Ovary (tissue), 9 donors: ENCODE measurements around the gene CMTM4. TPM values are rescaled to one million over a fixed set of nuclear protein-coding genes. Genes with fewer than 3 reads are reported as not detected.

Experiments
- DNase-seq, 5 donors: peaks; one replicate each; pipeline ENCODE4 v3.0.0-alpha.2; 2019 to 2020
- H3K27ac ChIP-seq, 2 donors: fragments of 200-600 bp; one replicate each; pipeline versions ENCODE4 v1.5.1 to v1.8.0; 2019 to 2022
- H3K27me3 ChIP-seq: fragments of 200-600 bp; one replicate; pipeline ENCODE4 v1.8.0; 2022
- H3K36me3 ChIP-seq: fragments of 200-600 bp; sonication (generic); one replicate; pipeline ENCODE4 v1.5.1; 2019
- H3K4me1 ChIP-seq: one replicate; pipeline ENCODE4 v1.8.1; 2013; ENCODE audit warnings: mild to moderate bottlenecking, moderate library complexity; ENCODE audit not compliant: insufficient read depth
- H3K4me3 ChIP-seq: fragments of 200-600 bp; sonication (generic); one replicate; pipeline ENCODE4 v1.5.1; 2017
- H3K9me3 ChIP-seq, 2 donors: fragments of 200-600 bp in 1 of 2; sonication (generic) in 1 of 2; one replicate each; pipeline versions ENCODE4 v1.5.1 to v1.8.1; 2013 to 2019; ENCODE audit warnings: mild to moderate bottlenecking in 1 of 2, moderate library complexity in 1 of 2
- EP300 ChIP-seq: sonication (generic); formaldehyde crosslinking; IDR thresholded peaks from one replicate; pipeline ENCODE4 v1.6.1; 2017; ENCODE audit warnings: antibody characterized with exemption
- POLR2A ChIP-seq: fragments of 450-650 bp; IDR thresholded peaks from one replicate; pipeline ENCODE4 v1.6.1; 2017; ENCODE audit warnings: antibody characterized with exemption, mild to moderate bottlenecking, moderate library complexity
- WGBS, 3 donors: extraction: QIAGEN DNeasy Blood & Tissue Kit in 1 of 3; methylation state at CpG; one replicate each; pipeline versions ENCODE4 v1.1.5 to v1.1.7; 2013 to 2017; 5-methylcytosine and 5-hydroxymethylcytosine counted together
- intact Hi-C, 4 donors: fragments of 100-400 bp; cut with DNase I; formaldehyde crosslinking; loops; one replicate each; pipeline versions ENCODE4 v1.11.0 to v1.15.1; 2022 to 2023
- polyA plus RNA-seq, 2 donors: library from polyadenylated mRNA; stranded (reverse); fragments of 200-250 nt in 1 of 2; fragments of 350-450 nt in 1 of 2; fragmentation: Illumina TruSeq in 1 of 2; extraction: RNeasy Lipid Tissue Mini Kit (QIAGEN cat#74804) in 1 of 2; gene quantifications; one replicate each; pipeline ENCODE4 v1.2.3, GENCODE V29; 2013 to 2014
- total RNA-seq, 7 donors: library from RNA; depleted of rRNA in 2 of 7; stranded (reverse); fragments of >200 nt in 2 of 7; fragmentation: NEBNext Ultra II Directional in 3 of 7; extraction: Animal tissue kit (Norgen Biotek cat#: 25700) in 3 of 7; gene quantifications; one replicate each; pipeline versions ENCODE4 v1.1.0 to v1.2.4, GENCODE V29; 2016 to 2023
- TF ChIP-seq, protein P1 (sequence below), 3 donors: fragments of 450-650 bp in 2 of 3; fragments of 200-600 bp in 1 of 3; IDR thresholded peaks; one replicate each; pipeline versions ENCODE4 v1.5.1 to v1.8.0; 2016 to 2022; ENCODE audit warnings: antibody characterized with exemption in 3 of 3, mild to moderate bottlenecking in 1 of 3
- donor health status: DM: no; HTN: no; CAD: no; lungs with moderate emphysema.
- donor health status: DM: no; HTN: no; CAD: no.
- donor health status: Bipolar disorder and iron deficiency.
- donor health status: DM: yes; HTN: yes; CAD: no.
- donor health status: DM: no; HTN: no; CAD: no.
- donor health status: DM: yes; HTN: yes; CAD: no.

Gene CMTM4
- total and polyA plus RNA-seq, 9 donors, result 5.4 to 47.1 (median 13.1) TPM

DNA sequence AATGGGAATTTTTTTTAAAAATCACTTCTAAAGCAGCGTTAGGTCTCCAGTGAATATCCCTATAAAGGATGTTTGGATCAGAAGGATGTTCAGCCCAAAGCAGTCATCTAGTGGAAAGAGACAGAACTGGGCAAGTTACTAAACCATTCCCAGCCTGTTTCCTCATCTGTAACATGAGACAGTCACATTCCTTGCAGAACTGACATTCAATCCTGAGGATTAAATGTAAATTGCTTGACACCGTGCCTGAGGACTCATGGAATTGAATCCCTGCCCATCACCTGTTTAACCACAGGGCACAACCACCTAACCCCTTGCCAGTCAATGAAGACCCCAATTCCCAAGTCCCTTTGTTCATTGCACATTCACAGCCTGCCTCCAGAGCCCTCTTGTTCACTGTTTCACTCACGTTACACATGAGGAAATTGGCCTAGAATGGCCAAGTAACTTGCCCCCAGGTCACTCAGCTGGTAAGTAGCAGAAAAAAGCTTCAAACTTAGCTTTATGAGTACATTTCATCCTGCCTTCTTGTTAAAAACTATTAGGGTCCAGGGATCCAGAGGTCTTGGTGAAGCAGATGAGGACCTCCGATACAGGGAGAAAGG is 115.8 kb downstream of the CMTM4 start:
- TF ChIP-seq EP300 (no peak), POLR2A (no peak)
- TF ChIP-seq, protein P1, sequence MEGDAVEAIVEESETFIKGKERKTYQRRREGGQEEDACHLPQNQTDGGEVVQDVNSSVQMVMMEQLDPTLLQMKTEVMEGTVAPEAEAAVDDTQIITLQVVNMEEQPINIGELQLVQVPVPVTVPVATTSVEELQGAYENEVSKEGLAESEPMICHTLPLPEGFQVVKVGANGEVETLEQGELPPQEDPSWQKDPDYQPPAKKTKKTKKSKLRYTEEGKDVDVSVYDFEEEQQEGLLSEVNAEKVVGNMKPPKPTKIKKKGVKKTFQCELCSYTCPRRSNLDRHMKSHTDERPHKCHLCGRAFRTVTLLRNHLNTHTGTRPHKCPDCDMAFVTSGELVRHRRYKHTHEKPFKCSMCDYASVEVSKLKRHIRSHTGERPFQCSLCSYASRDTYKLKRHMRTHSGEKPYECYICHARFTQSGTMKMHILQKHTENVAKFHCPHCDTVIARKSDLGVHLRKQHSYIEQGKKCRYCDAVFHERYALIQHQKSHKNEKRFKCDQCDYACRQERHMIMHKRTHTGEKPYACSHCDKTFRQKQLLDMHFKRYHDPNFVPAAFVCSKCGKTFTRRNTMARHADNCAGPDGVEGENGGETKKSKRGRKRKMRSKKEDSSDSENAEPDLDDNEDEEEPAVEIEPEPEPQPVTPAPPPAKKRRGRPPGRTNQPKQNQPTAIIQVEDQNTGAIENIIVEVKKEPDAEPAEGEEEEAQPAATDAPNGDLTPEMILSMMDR (IDR thresholded peaks at IDR 0.05), result no peak
- intact Hi-C loops, result no loop called here
- H3K27ac ChIP-seq, result no peak overlapping the region

DNA sequence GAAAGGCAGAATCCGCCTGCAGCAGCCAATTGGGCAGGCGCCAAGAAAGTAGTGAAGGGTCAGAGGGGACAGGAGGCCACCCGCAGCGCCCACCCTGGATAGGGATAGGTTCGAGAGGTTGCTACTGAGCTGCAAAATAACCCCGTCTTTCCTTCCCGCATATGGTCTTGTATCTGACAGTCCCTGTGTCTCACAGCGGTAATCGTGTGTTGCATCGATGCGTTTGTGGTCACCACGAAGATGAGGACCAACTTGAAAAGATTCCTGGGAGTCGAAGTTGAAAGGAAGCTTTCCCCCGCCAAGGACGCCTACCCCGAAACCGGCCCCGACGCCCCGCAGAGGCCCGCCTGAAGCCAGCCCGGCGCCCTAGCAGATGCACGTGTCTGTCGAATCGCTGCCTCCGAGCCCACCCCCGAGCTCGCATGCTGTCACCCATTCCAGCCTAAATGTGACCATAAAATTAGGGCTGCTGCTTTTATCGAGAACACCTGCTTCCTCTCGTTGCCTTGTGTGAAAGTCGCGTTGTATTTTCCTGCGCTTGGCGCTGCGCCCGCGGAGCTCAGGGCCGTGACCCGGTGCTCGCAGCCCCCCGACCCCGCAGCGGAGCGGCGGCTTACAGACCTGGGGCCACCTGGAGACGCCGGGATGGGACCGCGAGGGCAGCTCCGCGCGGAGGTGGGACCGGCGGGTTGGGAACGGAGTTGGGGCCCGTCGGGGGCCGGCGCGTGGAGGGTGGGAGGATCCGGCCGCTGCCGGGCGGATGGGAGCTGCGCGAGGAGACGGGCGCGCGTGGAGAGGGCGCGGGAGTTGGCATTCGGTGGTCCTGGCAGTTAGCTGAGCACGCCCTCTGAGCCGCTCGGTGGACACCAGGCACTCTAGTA is 117.7 kb downstream of the CMTM4 start, which contains the start of gene CMTM2:
Gene CMTM2, plus strand, starts transcription at position 813 of the 881 bp plus-strand sequence. CDS start 145 bp downstream, outside the sequence.
- intact Hi-C loops, result no loop called here
- 8 to 13% (median 10%) methylated on average over 77 of the region's 77 CpGs for WGBS, 3 donors
- no peak within 1 kb of the TSS for H3K4me3 ChIP-seq
- no peaks in the 10 kb centered on the region for H3K27me3 ChIP-seq
- H3K9me3 ChIP-seq, result no peaks in the 10 kb centered on the region
- DNase-seq, result peak in 3 of 5 donors; percentile 31 to 48 (median 37)
- TF ChIP-seq, protein P1 (IDR thresholded peaks at IDR 0.05), result no peak
- TF ChIP-seq EP300 (no peak), POLR2A (no peak)
- H3K36me3 ChIP-seq, result no peaks in the 10 kb centered on the region
- H3K27ac ChIP-seq, result no peak within 1 kb of the TSS
- H3K4me1 ChIP-seq, result peaks cover 5% of the 10 kb centered on the region

More for the DNA sequence above, 115.8 kb downstream of the CMTM4 start:
- no peak overlapping the region for H3K4me3 ChIP-seq
- no peaks in the 10 kb centered on the region for H3K27me3 ChIP-seq
- no peaks in the 10 kb centered on the region for H3K36me3 ChIP-seq
- H3K4me1 ChIP-seq, result peaks cover 5% of the 10 kb centered on the region
- no peak for DNase-seq
- no peaks in the 10 kb centered on the region for H3K9me3 ChIP-seq
- 88 to 93% (median 90%) methylated on average over 4 of the region's 4 CpGs for WGBS, 3 donors

DNA sequence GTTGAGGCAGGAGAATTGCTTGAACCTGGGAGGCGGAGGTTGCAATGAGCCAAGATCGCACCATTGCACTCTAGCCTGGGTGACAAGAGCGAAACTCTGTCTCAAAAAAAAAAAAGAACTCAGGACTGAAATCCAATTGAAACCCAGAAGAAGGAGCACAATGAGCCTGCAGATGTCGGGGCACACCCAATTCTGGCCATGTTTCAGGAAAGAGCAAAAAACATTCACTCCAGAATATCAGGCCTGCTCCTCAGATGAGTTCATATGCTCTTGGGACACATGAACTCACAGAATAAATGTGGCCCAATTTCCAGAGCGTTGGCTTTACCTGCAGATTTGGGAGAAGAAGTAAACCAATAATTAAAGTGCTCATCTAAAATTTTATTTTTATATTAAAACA is 120.2 kb downstream of the CMTM4 start:
- no peaks in the 10 kb centered on the region for H3K36me3 ChIP-seq
- no peak overlapping the region for H3K4me3 ChIP-seq
- no peaks in the 10 kb centered on the region for H3K9me3 ChIP-seq
- WGBS, 3 donors, result 89 to 96% (median 95%) methylated on average over 5 of the region's 5 CpGs
- H3K27me3 ChIP-seq, result no peaks in the 10 kb centered on the region
- no peak for DNase-seq
- TF ChIP-seq POLR2A, result no peak
- TF ChIP-seq, protein P1 (IDR thresholded peaks at IDR 0.05), result no peak
- TF ChIP-seq EP300, result no peak
- no peak overlapping the region for H3K27ac ChIP-seq
- intact Hi-C loops, result no loop called here
- H3K4me1 ChIP-seq, result peaks cover 6% of the 10 kb centered on the region

DNA sequence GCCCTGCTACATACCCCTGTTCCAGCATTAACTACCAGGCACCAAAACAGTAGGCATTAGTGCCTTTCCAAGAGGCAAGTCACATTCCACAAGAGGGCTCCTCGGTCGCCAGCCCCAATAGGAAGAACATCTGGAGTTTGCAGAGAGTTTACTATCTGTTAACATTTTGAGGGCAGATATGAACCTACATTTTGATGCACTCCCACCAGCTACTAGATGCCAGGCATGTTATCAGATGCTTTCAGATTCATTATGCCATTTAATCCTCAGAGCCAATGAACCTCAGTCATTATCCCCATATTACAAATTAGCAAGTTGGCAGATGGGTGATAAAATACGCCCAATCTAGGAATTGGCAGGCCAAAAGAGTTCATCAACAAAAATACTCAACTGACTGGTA is 121.5 kb downstream of the CMTM4 start:
- TF ChIP-seq, protein P1 (IDR thresholded peaks at IDR 0.05), result no peak
- TF ChIP-seq EP300 (no peak), POLR2A (no peak)
- Histone ChIP-seq H3K27ac (no peak overlapping the region), H3K36me3 (no peaks in the 10 kb centered on the region), H3K4me1 (peaks cover 6% of the 10 kb centered on the region), H3K9me3 (no peaks in the 10 kb centered on the region), H3K27me3 (no peaks in the 10 kb centered on the region), H3K4me3 (no peak overlapping the region)
- WGBS, 3 donors, result 93 to 96% (median 95%) methylated on average over 3 of the region's 3 CpGs
- no peak for DNase-seq
- intact Hi-C loops, result no loop called here
